GM12878 (cell line): Measurements from ENCODE around the gene FMOD. TPM values are rescaled to one million over a fixed set of nuclear protein-coding genes. Genes with fewer than 3 reads are reported as not detected.

Source experiments
- ATAC-seq: fragments of 200-7000 bp; cut with Tn5 transposase; 3 replicates; pipeline ENCODE4 v1.9.1; 2020; ENCODE audit warnings: mild to moderate bottlenecking, moderate library complexity
- BruUV-seq: library from RNA; stranded (reverse); fragments of 400-500 nt; replicated peaks from 2 replicates; lab custom pipeline; 2021; lab: Mats Ljungman, UMichigan
- CTCF ChIA-PET: fragments of 300-600 bp; sonication (Branson Sonifier 250); formaldehyde crosslinking; extraction: SDS; loops from one replicate; lab custom pipeline; 2021; ENCODE audit warnings: inconsistent platforms; lab: Yijun Ruan, JAX
- POLR2A ChIA-PET: fragments of 350-600 bp; formaldehyde crosslinking; extraction: SDS; loops from one replicate; lab custom pipeline; 2021; ENCODE audit warnings: inconsistent platforms; lab: Charles Lee
- RAD21 ChIA-PET: fragments of 300-600 bp; sonication (Branson Sonifier 250); formaldehyde crosslinking; loops from one replicate; lab custom pipeline; 2023; ENCODE audit warnings: antibody characterized with exemption; ENCODE audit not compliant: unreplicated experiment; lab: Charles Lee
- SMC1A ChIA-PET: fragments of 300-600 bp; sonication (Branson Sonifier 250); formaldehyde crosslinking; loops from one replicate; lab custom pipeline; 2023; ENCODE audit not compliant: unreplicated experiment, uncharacterized antibody; lab: Charles Lee
- DNase-seq: peaks from one replicate; pipeline ENCODE4 v3.0.0-alpha.2; 2011; ENCODE audit warnings: low read depth, low spot score
- FAIRE-seq: peaks from 3 replicates; lab custom pipeline; 2011; peaks lifted over from hg19 to GRCh38; lab: Jason Lieb, UNC
- H2AFZ ChIP-seq: 2 replicates; pipeline ENCODE4 v1.6.0; 2011; ENCODE audit warnings: low read depth, low read length, control low read depth; ENCODE audit not compliant: control insufficient read depth
- H3K27ac ChIP-seq: 2 replicates; pipeline ENCODE4 v1.5.1; 2011; ENCODE audit warnings: control low read depth; ENCODE audit not compliant: control insufficient read depth, insufficient read depth
- H3K27me3 ChIP-seq, 2 experiments: replicated peaks in 1 of 2; 2 replicates each; pipeline versions ENCODE4 v1.6.0 to v1.6.1; 2011; ENCODE audit warnings: low read length in 1 of 2; ENCODE audit not compliant: control insufficient read depth in 2 of 2, insufficient read depth in 2 of 2
- H3K36me3 ChIP-seq, 2 experiments: 2 replicates each; pipeline ENCODE4 v1.5.1; 2011; ENCODE audit warnings: low read length in 1 of 2; ENCODE audit not compliant: control insufficient read depth in 2 of 2, insufficient read depth in 2 of 2
- H3K4me1 ChIP-seq: 2 replicates; pipeline ENCODE4 v1.6.1; 2011; ENCODE audit warnings: mild to moderate bottlenecking, low read length, moderate library complexity, mixed read lengths; ENCODE audit not compliant: control insufficient read depth, insufficient read depth
- H3K4me2 ChIP-seq: 2 replicates; pipeline ENCODE4 v1.6.0; 2011; ENCODE audit warnings: control low read depth; ENCODE audit not compliant: control insufficient read depth, insufficient read depth
- H3K4me3 ChIP-seq: fragments of 200-600 bp; sonication (generic); 2 replicates; pipeline ENCODE4 v1.5.1; 2016
- H3K79me2 ChIP-seq: 2 replicates; pipeline ENCODE4 v1.6.0; 2011; ENCODE audit warnings: low read length; ENCODE audit not compliant: control insufficient read depth, insufficient read depth
- H3K9ac ChIP-seq: 2 replicates; pipeline ENCODE4 v1.8.0; 2011; ENCODE audit warnings: low read length, control low read depth, mixed read lengths; ENCODE audit not compliant: control insufficient read depth, insufficient read depth
- H3K9me3 ChIP-seq: replicated peaks from 3 replicates; pipeline ENCODE4 v1.5.1; 2011; ENCODE audit warnings: mild to moderate bottlenecking, low read length; ENCODE audit not compliant: control insufficient read depth, insufficient read depth
- H4K20me1 ChIP-seq: 2 replicates; pipeline ENCODE4 v1.6.0; 2011; ENCODE audit not compliant: control insufficient read depth, insufficient read depth
- ATF7 ChIP-seq: fragments of 450-650 bp; IDR thresholded peaks from 2 replicates; pipeline ENCODE4 v1.6.1; 2016; ENCODE audit warnings: low read depth, mild to moderate bottlenecking
- BCL11A ChIP-seq: IDR thresholded peaks from 2 replicates; pipeline ENCODE4 v1.6.1; 2011; ENCODE audit warnings: low read depth, low read length
- CHD1 ChIP-seq: IDR thresholded peaks from 2 replicates; pipeline ENCODE4 v1.6.1; 2012; ENCODE audit warnings: low read depth, low read length, improper control_type of control experiment
- SP1 ChIP-seq: IDR thresholded peaks from one replicate; pipeline ENCODE4 v1.6.1; 2011; ENCODE audit warnings: low read depth, low read length
- STAT3 ChIP-seq: IDR thresholded peaks from 2 replicates; pipeline ENCODE4 v1.6.1; 2011; ENCODE audit warnings: low read depth, low read length, improper control_type of control experiment
- TCF7 ChIP-seq: IDR thresholded peaks from 2 replicates; pipeline ENCODE4 v1.6.1; 2014; ENCODE audit warnings: antibody characterized with exemption, borderline replicate concordance
- ZNF217 ChIP-seq: fragments of 450-650 bp; IDR thresholded peaks from 2 replicates; pipeline ENCODE4 v1.6.1; 2017; ENCODE audit warnings: antibody characterized with exemption, mild to moderate bottlenecking
- WGBS: methylation state at CpG from one replicate; pipeline ENCODE4 v1.1.6; 2016; ENCODE audit warnings: low lambda C conversion rate; ENCODE audit not compliant: insufficient replicate concordance, insufficient coverage; ENCODE audit errors: missing lambda C conversion rate; 5-methylcytosine and 5-hydroxymethylcytosine counted together
- in situ Hi-C: fragments of 300-500 bp; cut with MboI; formaldehyde crosslinking; loops from 9 replicates; pipeline ENCODE4 v1.14.3; 2018; ENCODE audit warnings: mixed read lengths
- intact Hi-C: fragments of 100-400 bp; cut with micrococcal nuclease; formaldehyde crosslinking; loops from one replicate; pipeline ENCODE4 v1.14.2; 2022; ENCODE audit not compliant: unreplicated experiment
- polyA plus RNA-seq, 11 experiments: library from polyadenylated mRNA; depleted of rRNA in 4 of 11; unstranded in 6 of 11; stranded (reverse) in 5 of 11; fragments of >200 nt; fragmentation: Nextera tagmentation in 4 of 11; fragmentation: Illumina TruSeq in 1 of 11; extraction: Ambion mirVana in 4 of 11; extraction: Trizol in 1 of 11; gene quantifications; 1 replicate in 1 of 11; 2 replicates in 10 of 11; pipeline versions ENCODE4 v1.2.1 to v1.2.3, GENCODE V29; 2011 to 2016; ENCODE audit warnings: inconsistent platforms in 2 of 11, missing spikeins in 2 of 11, low read depth in 1 of 11
- total RNA-seq, 4 experiments: library from RNA; depleted of rRNA in 3 of 4; stranded (reverse); fragments of >200 nt in 3 of 4; fragmentation: Illumina TruSeq in 1 of 4; extraction: Trizol in 1 of 4; gene quantifications; 2 replicates each; pipeline versions ENCODE4 v1.2.1 to v1.2.3, GENCODE V29; 2013 to 2021
- TF ChIP-seq, protein P1 (sequence below): IDR thresholded peaks from 2 replicates; pipeline ENCODE4 v1.6.1; 2011; ENCODE audit warnings: borderline replicate concordance, low read depth, mild to moderate bottlenecking, moderate library complexity, mixed read lengths, low read length; ENCODE audit not compliant: insufficient read depth; ENCODE audit errors: extremely low read length

The FMOD gene
- total and polyA plus RNA-seq, 10 of the 15 experiments (the other 5 are each of a cell fraction or from before 2014, with no cell fraction given): 0.03 to 0.26 (median 0.11) TPM; not detected in 7

- ChIA-PET POLR2A (interaction anchor here (0.6 kb wide), 1 partner anchor 56 kb away, joined by 3 read pairs; no protein-coding TSS in a partner anchor), SMC1A (interaction anchor here (1.9 kb wide), 1 partner anchor 15 kb away, joined by 5 read pairs; no protein-coding TSS in a partner anchor), RAD21 (interaction anchor here (1.0 to 1.1 kb wide), 2 partner anchors 16 to 29 kb away, joined by 3 to 4 read pairs; no protein-coding TSS in a partner anchor)
- Histone ChIP-seq H4K20me1 (no peaks in the 10 kb centered on the region), H2AFZ (no peak overlapping the region), H3K4me3 (no peak overlapping the region), H3K9ac (no peak overlapping the region), H3K27me3 (peaks cover 0 to 3% of the 10 kb centered on the region in 2 experiments; a peak in 1 of 4 replicates), H3K4me2 (no peak overlapping the region), H3K4me1 (no peaks in the 10 kb centered on the region), H3K36me3 (no peaks in the 10 kb centered on the region)
- ATAC-seq (no peak), DNase-seq (no peak), FAIRE-seq (no peak)
- no TSS peak for BruUV-seq
- WGBS: 24% methylated on average over 7 of the region's 7 CpGs
- TF ChIP-seq ATF7: peak; percentile 37; the same call in 1 of the 2 replicates
- TF ChIP-seq ZNF217: no peak
- TF ChIP-seq, all 136 proteins: peak for 1
- intact Hi-C loops: no loop called here
- in situ Hi-C loops: no loop called here
- no peaks in the 10 kb centered on the region for H3K79me2 ChIP-seq
- H3K27ac ChIP-seq: no peak overlapping the region
- H3K9me3 ChIP-seq: no peaks in the 10 kb centered on the region; the same call in 1 of the 3 replicates
- CTCF ChIA-PET: interaction anchor here (0.6 to 1.0 kb wide), 2 partner anchors 16 to 129 kb away, joined by 3 read pairs; no protein-coding TSS in a partner anchor
Observed at GRCh38 chr1:203396595-203397194, 45.8 kb upstream of the FMOD start.

DNA sequence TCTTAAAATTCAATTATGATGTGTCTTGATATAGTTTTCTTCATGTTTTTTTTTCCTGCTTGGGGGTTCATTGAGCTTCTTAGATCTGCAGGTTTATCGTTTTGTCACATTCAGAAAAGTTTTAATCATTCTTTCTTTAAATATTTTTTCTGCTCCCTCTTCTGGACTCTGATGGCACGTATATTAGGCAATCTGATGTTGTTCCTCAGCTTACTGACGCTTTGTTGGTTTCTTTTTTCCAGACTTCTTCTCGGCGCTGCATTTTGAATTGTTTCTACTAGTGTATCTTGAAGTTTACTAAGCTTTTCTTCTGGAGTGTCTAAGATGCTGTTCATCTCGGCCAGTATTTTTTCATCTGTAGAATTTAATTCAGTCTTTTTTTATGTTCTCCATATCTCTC, 44.8 kb upstream of the FMOD start:
- no TSS peak for BruUV-seq
- ChIA-PET POLR2A (no interaction called here), CTCF (interaction anchor here (0.8 kb wide), 1 partner anchor 92 kb away, joined by 3 read pairs; no protein-coding TSS in a partner anchor), SMC1A (interaction anchor here (1.0 to 1.9 kb wide), 2 partner anchors 14 to 20 kb away, joined by 3 to 5 read pairs; no protein-coding TSS in a partner anchor), RAD21 (interaction anchor here (1.7 kb wide), 1 partner anchor 14 kb away, joined by 5 read pairs; no protein-coding TSS in a partner anchor)
- FAIRE-seq (no peak), ATAC-seq (no peak), DNase-seq (no peak)
- Histone ChIP-seq H3K27me3 (peaks cover 0 to 3% of the 10 kb centered on the region in 2 experiments; a peak in 1 of 4 replicates), H2AFZ (no peak overlapping the region), H3K79me2 (no peaks in the 10 kb centered on the region), H3K4me3 (no peak overlapping the region), H3K36me3 (no peaks in the 10 kb centered on the region), H4K20me1 (no peaks in the 10 kb centered on the region), H3K4me2 (no peak overlapping the region), H3K9me3 (no peaks in the 10 kb centered on the region; the same call in 1 of the 3 replicates), H3K9ac (no peak overlapping the region), H3K4me1 (no peaks in the 10 kb centered on the region), H3K27ac (no peak overlapping the region)
- in situ Hi-C loops: no loop called here
- WGBS: 41% methylated on average over 6 of the region's 6 CpGs
- TF ChIP-seq, protein P1, sequence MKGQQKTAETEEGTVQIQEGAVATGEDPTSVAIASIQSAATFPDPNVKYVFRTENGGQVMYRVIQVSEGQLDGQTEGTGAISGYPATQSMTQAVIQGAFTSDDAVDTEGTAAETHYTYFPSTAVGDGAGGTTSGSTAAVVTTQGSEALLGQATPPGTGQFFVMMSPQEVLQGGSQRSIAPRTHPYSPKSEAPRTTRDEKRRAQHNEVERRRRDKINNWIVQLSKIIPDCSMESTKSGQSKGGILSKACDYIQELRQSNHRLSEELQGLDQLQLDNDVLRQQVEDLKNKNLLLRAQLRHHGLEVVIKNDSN: no peak
- TF ChIP-seq CHD1: no peak
- no peak for TF ChIP-seq SP1
- TF ChIP-seq TCF7: no peak
- TF ChIP-seq STAT3: no peak
- TF ChIP-seq BCL11A: no peak
- intact Hi-C loops: no loop called here
